Measurements from ENCODE around the gene SKAP1.

Gene SKAP1

GRCh38 chr17:48192321-48192731, 237.7 kb downstream of the SKAP1 start:
- Histone ChIP-seq H3K27ac (replicated peaks) (no peak overlapping the region), H3K4me3 (replicated peaks; ENCODE audit: insufficient read depth, low read length) (no peak overlapping the region), H3K27me3 (ENCODE audit: insufficient read depth, poor library complexity, severe bottlenecking) (peaks cover 29% of the 10 kb centered on the region)
- DNase-seq (ENCODE audit: low read depth in 1 of 2, low spot score in 1 of 2), result no peak
- no peak for TF ChIP-seq GABPA (IDR thresholded peaks at IDR 0.05; ENCODE audit: low read depth)
- no peak for TF ChIP-seq SPI1 (IDR thresholded peaks at IDR 0.05; ENCODE audit: borderline replicate concordance, low read depth)
- no peak for TF ChIP-seq REST (IDR thresholded peaks at IDR 0.05; ENCODE audit: insufficient replicate concordance, low read depth)
- TF ChIP-seq POLR2AphosphoS5 (IDR thresholded peaks at IDR 0.05; ENCODE audit: low read depth), result no peak
- TF ChIP-seq CTCF (IDR thresholded peaks at IDR 0.05; ENCODE audit: insufficient read depth, low read length), result no peak

- TF ChIP-seq POLR2AphosphoS5 (IDR thresholded peaks at IDR 0.05; ENCODE audit: low read depth) (no peak), CTCF (IDR thresholded peaks at IDR 0.05; ENCODE audit: insufficient read depth, low read length) (no peak), SPI1 (IDR thresholded peaks at IDR 0.05; ENCODE audit: borderline replicate concordance, low read depth) (no peak), REST (IDR thresholded peaks at IDR 0.05; ENCODE audit: insufficient replicate concordance, low read depth) (no peak), GABPA (IDR thresholded peaks at IDR 0.05; ENCODE audit: low read depth) (no peak)
- H3K27ac ChIP-seq (replicated peaks), result no peak overlapping the region
- H3K27me3 ChIP-seq (ENCODE audit: insufficient read depth, poor library complexity, severe bottlenecking), result peaks cover 29% of the 10 kb centered on the region
- H3K4me3 ChIP-seq (replicated peaks; ENCODE audit: insufficient read depth, low read length), result no peak overlapping the region
- no peak for DNase-seq (ENCODE audit: low read depth in 1 of 2, low spot score in 1 of 2)
Observed at GRCh38 chr17:48191362-48191761, 238.7 kb downstream of the SKAP1 start.

- no peak overlapping the region for H3K27ac ChIP-seq (replicated peaks)
- no peak overlapping the region for H3K4me3 ChIP-seq (replicated peaks; ENCODE audit: insufficient read depth, low read length)
- H3K27me3 ChIP-seq (ENCODE audit: insufficient read depth, poor library complexity, severe bottlenecking), result peaks cover 29% of the 10 kb centered on the region
- TF ChIP-seq SPI1 (IDR thresholded peaks at IDR 0.05; ENCODE audit: borderline replicate concordance, low read depth), result no peak
- no peak for TF ChIP-seq POLR2AphosphoS5 (IDR thresholded peaks at IDR 0.05; ENCODE audit: low read depth)
- TF ChIP-seq CTCF (IDR thresholded peaks at IDR 0.05; ENCODE audit: insufficient read depth, low read length), result no peak
- TF ChIP-seq GABPA (IDR thresholded peaks at IDR 0.05; ENCODE audit: low read depth), result no peak
- TF ChIP-seq REST (IDR thresholded peaks at IDR 0.05; ENCODE audit: insufficient replicate concordance, low read depth), result no peak
- no peak for DNase-seq (ENCODE audit: low read depth in 1 of 2, low spot score in 1 of 2)
Observed at GRCh38 chr17:48190871-48191270, 239.1 kb downstream of the SKAP1 start.

Measured in HL-60 (cell line).